Fibroblast of gingiva (primary cell): Measurements from ENCODE around the gene SMG6.

Experiments
- DNase-seq: peaks from one replicate; pipeline ENCODE4 v3.0.0-alpha.2; 2011; ENCODE audit warnings: low read depth

The SMG6 gene

DNA sequence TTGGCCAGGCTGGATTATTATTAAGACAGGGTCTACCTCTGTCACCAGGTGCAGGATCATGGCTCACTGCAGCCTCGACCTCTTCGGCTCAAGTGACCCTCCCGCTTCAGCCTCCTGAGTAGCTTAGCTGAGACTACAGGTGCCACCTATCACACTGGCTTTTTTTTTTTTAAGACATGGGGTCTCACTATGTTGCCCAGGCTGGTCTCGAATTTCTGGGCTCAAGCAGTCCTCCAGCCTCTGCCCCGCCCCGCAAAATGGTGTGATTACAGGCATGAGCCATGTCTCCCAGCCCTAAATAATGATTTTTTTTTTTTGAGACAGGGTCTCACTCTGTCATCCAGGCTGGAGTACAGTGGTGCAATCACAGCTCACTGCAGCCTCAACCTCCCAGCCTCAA lies 256.0 kb downstream of the SMG6 start:
- DNase-seq: no peak

DNA sequence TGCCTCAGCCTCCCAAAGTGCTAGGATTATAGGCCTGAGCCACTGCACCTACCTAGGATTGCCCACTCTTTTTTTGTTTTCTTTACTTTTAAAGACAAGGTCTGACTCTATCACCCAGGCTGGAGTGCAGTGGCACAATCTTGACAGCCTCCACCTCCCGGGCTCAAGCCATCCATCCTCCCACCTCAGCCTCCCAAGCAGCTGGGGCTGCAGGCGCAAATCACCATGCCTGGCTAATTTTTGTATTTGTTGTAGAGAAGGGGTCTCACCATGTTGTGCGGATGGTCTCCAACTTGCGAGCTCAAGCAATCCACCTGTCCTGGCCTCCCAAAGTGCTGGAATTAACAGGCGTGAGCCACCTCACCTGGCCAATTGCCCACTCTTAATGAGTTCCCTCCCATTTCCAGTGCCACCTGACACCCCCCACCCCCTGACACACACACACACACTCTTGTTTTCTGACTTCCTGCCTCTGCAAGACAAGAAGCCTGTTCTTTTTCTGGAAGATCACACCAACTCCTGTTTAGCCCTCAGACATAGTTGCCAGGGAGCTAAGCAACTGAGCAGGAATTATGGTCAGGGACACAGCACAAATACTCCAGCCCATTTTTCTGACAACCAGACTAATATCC lies 259.2 kb downstream of the SMG6 start:
- DNase-seq: no peak

DNA sequence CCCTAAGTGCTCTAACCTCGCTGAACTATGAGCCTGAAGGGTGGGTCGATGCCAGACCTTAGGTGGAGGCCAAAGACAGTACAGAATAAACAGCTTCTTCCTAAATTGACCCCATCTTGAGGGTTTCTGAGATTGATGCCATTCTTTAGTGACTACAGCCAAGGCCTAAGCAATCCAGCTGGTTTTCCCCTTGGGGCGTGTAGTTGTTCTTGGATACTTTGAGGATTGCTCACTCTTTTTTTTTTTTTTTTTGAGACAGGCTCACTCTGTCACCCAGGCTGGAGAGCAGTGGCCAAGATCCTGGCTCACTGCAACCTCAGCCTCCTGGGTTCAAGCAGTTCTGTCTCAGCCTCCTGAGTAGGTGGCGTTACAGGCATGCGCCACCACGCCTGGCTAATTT lies 259.8 kb downstream of the SMG6 start:
- DNase-seq: peak; percentile 76

DNA sequence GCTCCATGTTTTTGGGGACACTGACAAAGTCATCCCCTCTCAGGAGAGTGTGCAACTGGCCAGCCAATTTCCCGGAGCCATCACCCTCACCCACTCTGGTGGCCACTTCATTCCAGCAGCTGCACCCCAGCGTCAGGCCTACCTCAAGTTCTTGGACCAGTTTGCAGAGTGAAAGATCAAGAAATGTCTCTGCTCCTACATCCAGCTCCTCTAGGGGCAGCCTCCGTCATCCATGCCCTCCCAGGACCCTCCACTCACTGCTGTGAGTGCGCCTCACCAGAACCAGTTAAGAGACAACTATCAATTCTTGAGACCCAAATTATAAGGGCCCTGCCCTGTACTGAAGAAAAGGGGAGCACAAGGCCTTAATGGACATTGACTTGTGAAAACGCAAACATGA lies 260.7 kb downstream of the SMG6 start:
- no peak for DNase-seq

DNA sequence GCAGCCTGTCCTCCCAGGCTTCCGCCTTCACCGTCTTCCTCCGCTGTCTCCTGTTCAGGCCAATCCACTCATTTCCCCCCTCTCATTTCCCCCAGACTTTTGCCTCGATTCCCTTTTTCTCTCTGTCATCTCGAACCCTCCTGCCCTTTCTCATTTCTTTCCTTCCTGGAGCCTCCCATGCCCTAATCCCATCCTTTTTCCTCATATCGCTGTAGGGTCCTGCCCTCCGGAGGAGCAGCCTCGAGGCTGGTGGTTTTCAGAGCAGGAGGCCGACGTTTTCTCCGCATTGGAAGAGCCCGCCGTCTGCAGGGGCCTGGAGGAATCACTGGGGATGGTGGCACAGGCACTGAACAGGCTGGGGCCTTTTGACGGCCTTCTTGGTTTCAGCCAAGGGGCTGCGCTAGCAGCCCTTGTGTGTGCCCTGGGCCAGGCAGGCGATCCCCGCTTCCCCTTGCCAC lies 261.2 kb downstream of the SMG6 start:
- peak; percentile 38 for DNase-seq

DNA sequence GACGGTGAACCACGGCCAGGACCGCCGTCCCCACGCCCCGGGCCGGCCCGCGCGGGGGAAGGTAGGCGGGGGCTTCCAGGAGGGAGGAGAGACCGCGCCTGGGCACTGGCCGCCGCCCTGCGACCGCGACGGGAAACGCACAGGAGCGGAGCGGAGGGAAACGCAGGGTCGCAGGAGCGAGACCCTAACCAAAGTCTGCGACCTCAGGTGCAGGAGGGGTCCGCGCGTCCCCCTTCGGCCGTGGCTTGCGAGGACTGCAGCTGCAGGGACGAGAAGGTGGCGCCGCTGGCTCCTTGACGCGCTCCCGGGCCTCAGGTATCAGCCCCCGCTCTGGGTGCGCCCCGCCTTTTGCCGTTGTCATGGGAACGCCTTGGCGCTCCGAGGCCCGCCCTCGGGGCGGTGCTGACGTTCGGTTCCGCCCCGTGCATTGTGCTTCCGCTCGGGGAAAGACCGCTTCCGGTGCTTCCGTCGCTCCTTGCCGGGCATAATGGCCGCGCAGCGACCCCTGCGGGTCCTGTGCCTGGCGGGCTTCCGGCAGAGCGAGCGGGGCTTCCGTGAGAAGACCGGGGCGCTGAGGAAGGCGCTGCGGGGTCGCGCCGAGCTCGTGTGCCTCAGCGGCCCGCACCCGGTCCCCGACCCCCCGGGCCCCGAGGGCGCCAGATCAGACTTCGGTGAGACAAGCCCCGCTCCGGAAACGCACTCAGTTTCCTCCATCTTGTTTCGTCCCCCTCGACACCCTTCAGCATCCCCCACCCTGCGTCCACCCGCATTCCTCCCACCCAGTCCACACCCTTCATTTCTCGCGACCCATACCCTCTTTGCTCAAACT lies 261.8 kb downstream of the SMG6 start, which contains the start of gene OVCA2:
Gene OVCA2 (plus strand): TSS at position 462 of the 829 bp plus-strand sequence. CDS start 26 bp downstream, at position 488.
- peak; percentile 91 for DNase-seq

DNA sequence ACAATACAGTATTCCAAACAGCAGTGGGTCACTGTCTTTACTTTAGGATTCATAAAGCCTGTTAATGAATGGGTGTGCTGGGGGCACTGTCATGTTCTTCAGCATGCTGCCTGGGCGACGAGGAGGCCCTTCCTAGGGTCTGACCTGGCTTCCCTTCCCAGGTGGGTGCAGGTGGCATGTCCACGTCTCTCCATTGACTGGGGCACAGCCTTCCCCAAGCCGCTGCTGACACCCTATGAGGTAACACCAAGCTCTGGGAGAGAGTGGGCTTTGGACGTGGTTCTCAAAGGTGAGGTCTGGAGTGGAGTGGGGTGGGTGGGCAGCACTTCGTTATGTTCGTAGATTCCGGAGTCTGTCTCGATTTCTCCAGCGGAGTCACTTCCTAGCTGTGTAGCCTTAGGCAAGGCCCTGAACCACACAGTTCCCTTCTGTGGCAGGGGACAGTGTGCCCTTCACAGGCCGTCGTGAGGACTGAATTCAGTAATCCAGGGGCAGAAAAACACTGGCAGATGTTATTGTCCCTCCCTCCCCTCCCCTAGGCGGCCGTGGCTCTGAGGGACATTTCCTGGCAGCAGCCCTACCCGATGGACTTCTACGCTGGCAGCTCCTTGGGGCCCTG lies 262.5 kb downstream of the SMG6 start:
- no peak for DNase-seq

DNA sequence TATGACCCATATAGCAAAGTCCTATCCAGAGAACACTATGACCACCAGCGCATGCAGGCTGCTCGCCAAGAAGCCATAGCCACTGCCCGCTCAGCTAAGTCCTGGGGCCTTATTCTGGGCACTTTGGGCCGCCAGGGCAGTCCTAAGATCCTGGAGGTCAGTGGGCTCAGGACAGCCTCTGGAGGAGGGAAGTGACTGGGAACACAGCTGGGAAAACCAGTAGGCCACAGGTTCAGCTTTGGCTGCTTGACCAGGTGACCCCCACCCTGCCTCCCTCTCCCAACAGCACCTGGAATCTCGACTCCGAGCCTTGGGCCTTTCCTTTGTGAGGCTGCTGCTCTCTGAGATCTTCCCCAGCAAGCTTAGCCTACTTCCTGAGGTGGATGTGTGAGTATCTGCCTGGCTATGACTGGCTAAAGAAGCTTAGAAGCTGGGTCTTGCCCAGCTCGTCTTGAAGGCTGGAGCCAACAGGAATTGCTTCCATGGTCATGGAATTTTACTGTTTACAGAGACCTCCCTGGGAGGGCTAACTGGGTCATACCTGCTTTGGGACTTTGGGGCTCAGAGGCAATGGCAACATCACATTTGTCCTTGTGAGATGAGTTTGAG lies 263.3 kb downstream of the SMG6 start:
- DNase-seq: no peak

DNA sequence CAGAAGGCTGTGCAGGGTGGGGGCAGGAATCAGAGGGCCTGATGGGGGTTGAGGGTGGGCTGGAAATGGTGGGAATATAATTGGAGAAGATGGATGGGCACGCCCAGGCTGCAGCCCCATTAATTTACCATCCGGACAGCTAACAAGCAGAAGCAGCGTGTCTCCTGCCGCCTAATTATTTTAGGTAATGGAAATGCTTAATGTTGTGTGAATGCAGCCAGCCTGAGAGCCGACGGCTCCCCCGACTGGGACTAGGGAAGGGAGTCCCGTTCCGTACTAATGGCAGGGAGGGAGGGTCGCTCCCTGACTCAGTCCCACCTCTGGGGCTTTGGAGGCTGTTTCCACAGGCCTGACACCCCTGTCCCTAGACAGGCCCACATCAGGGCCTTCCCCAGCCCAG lies 266.4 kb downstream of the SMG6 start:
- DNase-seq: no peak

DNA sequence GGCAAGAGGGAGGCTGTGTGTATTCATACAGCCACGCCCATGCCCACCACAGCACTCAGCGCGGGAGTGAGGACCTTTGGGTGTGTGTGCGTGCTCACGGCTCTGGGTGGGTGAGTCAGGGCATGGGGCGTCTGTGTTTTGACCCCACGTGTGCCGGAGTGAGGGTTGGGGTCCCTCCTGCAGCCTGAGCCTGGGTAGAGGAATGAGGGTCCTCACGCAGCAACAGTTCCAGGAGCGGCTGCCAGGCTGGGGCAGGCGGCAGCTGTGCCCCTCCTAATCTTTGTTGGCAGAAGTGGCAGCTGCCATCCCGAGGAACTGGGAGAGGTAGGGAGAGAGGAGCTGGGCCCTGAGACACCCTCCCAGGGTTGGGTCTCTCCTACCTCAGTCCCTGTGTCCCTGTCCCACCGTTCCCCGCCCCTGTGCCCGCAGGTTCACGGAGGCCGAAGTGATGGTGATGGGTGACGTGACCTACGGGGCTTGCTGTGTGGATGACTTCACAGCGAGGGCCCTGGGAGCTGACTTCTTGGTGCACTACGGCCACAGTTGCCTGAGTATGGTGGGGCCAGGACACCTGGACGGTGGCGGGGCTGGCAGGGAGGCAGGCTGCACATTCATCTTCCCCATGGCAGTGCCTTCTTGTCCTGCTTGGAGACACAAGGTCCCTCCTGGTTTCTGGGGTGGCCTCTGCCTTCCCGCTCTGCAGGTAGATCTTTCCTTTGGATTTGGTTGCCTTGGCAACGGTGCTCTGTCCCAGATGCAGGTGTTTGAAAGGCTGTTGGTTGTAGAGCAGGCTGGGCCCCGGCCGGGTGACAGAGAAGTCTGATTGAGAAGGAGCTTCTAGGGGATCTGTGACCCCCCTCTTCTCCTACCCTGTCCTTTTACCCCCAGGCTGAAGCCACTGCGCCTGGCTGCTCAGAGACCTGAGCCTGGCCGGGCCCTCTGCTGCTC lies 267.8 kb downstream of the SMG6 start:
- no peak for DNase-seq

DNA sequence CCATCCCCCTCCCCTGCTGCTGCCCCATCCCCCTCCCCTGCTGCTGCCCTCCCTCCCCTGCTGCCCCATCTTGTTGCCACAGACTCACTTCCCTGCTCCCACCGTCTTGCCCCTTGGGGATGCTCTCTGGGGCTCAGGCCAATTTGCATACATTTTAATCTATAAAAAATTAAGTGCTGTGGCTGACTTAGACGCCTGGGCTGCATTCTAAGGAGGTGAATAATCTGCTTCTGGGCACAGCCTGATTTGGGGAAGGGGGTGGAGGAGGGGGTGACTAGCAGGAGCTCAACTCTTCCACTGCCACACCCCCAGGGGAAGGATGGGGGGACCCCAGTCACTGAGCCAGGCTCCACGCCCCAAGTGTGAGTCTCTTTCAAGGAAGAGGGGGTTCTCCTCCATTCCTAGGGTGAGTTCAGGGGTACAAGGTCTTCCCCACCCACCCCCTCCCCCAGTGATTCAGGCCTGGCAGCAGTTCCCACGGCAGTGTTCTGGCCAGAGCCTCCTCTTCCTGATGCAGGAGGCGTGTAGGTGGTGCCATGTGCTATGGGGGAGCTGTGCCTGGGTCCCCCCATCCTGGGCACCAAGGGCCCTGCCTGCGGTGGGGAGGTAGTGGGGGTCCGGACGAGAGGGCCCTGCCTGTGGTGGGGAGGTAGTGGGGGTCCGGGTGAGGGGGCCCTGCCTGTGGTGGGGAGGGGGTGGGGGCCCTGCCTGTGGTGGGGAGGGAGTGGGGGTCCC lies 268.6 kb downstream of the SMG6 start:
- DNase-seq: peak; percentile 83

DNA sequence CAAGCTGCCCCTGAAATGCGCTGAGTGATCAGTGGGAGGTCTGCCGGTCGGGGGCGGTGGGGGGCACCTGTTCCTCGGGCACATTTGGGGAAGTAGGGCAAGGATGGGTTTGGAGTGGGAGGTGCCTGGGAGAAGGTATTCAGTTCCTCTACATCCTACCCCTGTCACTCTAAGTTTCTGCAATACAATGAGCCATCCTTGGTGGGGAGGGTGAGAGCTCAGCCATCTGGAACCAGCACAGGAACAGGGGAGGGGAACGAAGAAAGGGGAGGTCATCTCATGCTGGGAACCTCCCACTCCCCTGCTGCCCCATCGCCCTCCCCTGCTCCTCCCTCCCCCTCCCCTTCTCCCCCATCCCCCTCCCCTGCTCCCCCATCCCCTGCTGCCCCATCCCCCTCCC lies 269.4 kb downstream of the SMG6 start:
- DNase-seq: peak; percentile 50

DNA sequence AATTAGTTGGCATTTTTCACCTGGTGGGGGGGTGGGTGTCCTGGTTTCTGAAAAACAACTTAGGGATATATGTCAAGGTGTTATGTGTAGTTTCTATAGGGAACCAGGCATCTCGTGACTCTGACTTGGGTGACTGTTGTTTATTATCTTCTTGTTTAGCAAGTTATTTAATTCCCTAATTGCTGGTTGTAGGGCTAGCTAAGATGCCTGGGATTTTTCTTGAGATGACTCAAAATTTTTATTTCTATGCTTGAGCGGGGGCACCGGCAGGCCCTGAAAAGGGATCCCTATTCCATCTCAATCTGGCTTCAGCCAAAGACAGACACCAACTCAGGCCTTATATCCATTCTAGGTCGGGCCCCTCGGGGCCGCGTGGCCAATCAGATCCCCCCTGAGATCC lies 270.4 kb downstream of the SMG6 start:
- no peak for DNase-seq

DNA sequence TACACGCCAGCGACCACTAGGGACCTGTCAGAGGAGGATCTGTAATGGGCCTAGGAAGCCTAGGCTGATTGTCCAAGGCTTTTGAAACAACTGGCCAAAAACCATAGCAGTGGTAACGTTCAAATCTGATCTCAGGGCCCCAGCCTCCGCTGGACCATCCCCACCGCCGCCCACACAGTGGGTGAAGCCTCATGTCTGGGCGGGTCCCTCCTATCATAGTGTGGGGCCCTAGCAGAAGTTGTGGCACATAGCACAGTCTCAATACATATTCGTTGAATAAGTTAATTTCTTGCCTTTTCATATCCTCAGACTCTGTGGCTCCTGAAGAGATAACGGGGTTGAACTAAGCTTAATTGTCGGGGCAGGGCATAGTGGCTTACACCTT lies 272.8 kb downstream of the SMG6 start:
- DNase-seq: no peak

DNA sequence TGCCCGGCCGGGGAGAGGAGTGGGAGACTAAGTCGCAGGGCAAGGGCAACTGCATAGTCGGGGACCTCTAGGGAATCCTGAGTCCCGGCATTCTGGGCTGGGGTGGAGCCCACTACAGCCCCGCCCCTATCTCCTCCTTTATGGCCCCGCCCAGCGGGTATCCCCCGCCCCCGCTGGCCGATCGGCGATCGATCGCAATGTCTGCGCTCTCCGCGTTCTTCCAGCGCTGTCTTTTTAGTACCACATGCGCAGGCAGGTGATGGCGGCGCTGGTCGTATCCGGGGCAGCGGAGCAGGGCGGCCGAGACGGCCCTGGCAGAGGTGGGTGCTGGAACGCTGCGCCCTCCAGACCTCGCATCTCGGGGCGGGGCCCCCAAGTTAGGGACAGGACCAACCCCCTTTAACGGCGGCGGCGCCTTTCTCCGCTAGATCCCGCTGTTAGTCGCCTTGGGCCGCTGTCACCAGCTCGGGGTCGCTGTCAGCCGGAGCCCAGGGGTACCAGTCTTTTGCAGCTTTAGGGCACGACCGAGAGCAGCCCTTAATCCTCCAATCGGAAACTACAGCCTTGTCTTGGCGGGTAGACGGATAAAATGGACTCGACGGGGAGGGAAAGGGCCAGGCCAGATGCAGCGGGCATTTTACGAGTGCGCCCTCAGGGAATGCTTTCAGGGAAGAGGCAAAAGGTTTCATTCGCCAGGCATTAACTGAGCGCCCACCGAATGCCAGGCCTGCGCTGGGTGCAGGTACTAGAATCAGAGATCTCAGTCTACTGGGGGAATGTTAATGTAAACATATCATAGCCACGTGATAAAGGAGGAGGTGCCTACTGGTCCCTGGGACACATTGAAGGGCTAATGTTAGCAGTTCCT lies 273.4 kb downstream of the SMG6 start, which contains the start of gene DPH1:
Gene DPH1 (plus strand): TSS at position 243 of the 868 bp plus-strand sequence. CDS start 17 bp downstream, at position 260.
- peak; percentile 89 for DNase-seq

DNA sequence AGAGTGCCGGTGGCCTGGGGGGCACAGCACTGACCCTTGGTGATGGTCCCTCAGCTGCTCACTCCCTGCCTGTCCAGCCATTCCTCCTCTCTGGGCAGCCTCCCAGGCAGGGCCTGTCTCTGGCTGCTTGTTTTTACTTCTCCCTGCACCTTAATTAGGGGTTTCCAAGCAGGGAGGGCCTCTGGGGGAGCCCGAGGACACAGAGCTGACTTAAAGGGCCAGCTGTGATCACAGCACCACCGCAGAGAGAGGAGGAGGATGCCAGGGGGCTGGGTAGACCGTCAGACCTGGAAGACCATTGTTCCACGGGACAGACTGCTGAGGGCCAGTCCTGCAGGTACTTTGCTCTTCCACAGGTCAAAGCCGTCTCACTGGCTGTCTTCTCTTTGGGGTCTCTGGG lies 274.8 kb downstream of the SMG6 start:
- no peak for DNase-seq

DNA sequence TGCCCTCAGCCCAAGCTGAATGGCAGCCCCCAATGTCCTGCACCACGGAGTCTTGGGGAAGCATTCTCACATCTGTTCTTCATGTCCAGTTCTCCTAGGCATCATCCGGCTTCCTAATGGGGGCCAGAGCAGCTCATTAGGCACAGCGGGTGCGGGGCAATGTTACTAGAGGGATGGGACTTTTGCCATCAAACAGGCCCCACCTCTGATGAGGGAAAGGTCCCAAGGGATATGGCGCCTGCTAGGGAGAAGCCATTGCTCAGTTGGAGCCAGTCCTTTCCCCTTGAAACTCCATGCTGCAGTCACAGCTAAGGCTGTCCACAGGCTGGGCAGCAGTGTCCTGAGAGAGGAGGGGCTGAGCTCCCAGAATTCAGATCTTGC lies 275.4 kb downstream of the SMG6 start:
- no peak for DNase-seq

DNA sequence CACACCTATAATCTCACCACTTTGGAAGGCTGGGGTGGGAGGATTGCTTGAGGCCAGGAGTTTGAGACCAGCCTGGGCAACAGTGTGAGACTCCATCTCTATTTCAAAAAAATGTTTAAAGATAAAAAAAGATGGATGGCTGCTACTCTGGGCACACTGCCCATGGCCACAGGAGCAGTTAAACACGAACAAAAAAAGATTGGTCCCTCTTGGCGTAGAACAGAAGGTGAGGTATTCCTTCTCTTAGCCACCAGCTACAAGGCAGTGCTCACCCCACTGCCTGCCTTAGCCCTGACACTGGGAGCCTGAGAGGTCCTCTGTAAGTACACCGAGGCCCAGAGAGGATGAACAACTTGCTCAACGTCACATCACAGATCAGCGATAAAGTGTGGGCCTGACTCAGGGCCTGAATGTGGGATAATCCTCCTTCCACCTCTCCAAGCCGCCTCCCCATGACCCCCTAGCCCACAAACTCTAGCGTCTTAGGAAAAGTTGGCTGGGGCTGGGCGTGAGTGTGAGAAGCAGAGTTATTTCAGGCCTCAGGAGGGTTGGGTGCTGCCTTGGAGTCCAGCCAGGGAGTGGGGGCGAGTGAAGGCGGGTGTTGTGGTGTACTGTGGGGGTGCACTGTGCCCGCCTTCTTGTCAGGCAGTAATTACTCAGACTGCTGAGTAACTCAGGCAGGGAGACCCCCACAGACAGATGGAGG lies 275.9 kb downstream of the SMG6 start:
- no peak for DNase-seq
